AG20443 (cell line): Measurements from ENCODE around the gene P2RY8.

Experiments used
- DNase-seq: peaks from one replicate; pipeline ENCODE4 v3.0.0; 2012; ENCODE audit warnings: low spot score, mixed read lengths

P2RY8 gene

DNA sequence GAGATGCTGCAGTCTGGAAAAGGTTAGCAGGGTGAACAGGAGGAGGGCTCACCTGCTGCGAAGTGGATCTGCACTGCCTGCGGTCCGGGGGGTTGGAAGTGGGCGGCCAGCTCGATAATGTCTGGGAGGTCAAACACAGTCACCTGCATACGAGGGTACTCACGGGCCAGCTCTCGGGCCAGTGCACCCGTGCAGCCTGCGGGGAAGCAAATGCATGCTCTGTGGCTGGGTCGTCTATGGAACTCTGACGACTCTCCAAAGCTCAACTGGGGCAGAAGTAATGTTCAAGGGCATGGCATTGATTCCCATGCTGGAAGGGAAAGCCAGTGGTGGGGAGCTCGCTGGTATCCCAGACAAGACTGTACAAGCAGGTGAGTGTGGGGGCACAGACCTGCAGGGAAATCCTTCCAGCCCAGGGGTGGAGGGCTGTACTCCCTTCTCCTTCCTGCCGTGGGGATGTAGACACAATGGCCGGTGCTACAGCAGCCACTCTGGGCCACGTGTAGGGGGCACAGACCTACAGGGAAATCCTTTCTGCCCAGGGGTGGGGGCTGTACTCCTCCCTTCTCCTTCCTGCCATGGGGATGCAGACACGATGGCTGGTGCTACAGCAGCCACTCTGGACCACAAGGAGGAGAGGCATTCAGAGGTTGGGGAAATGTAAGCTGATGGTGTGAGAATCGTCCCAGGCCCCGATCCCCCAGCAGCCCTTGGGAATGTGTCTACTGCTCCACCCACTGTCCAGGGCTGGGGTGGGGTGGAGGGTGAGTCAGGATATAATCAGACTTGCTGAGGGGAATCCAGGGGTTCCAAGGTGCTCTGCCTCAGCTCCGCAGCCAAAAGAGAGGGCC, 118.8 kb downstream of the P2RY8 start:
- no peak for DNase-seq

DNA sequence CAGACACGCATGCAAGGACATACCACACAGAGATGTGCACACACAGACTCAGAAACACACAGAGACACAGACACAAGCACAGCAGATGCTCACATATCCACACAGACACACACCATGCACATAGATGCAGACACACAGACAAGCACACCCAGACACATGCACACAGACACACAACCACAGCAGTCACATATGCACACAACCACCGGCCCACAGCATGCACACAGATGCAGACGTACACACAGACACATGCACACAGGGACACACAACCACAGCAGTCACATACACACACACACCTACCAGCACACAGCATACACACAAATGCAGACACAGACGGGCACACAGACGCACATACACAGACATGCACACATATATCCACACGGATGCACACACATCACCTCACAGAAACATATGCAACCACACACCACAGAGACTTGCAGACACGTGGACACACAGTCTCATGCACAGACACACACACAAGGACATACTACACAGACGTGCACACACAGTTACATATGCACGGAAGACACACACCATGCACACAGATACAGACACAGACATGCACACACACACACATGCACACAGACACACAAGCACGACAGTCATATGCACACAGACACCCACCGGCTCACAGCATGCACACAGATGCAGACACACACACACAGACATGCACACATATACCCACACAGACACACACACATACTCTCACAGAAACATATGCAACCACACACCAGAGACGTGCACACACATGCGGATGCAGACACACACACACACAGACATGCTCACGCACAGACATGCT, 119.8 kb downstream of the P2RY8 start:
- no peak for DNase-seq

DNA sequence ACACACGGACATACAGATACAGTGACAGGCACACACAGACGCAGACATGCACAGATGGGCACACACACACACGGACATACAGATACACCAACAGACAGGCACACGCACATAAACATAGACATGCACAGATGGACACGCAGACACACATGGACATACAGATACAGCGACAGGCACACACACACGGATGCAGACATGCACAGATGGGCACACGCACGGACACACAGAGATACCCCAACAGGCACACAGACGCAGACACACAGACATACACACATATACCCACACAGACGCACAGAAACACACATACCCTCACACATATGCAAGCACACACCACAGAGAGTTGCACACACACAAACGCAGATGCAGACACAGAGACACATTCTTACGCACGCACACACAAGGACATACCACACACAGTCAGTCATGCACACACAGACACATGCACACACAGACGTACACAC, 120.6 kb downstream of the P2RY8 start:
- peak; percentile 1 for DNase-seq
